CD4-positive, alpha-beta T cell treated with Interleukin-15 for 1 hour (primary cell): Measurements from ENCODE around the gene ARHGEF40.

Source experiments
- DNase-seq: peaks from one replicate; pipeline ENCODE4 v3.0.0-alpha.2; 2020

The ARHGEF40 gene

GRCh38 chr14:21060614-21061346 lies 9.3 kb upstream of the ARHGEF40 start:
- no peak for DNase-seq

GRCh38 chr14:21061347-21061668 lies 8.8 kb upstream of the ARHGEF40 start:
- DNase-seq: no peak

- DNase-seq: no peak
These were observed 6.6 kb upstream of the ARHGEF40 start for GRCh38 chr14:21063479-21063878.

- DNase-seq: no peak
These were observed 3.1 kb upstream of the ARHGEF40 start for GRCh38 chr14:21066882-21067502.

- peak; percentile 67 for DNase-seq
These were observed 1.4 kb upstream of the ARHGEF40 start for GRCh38 chr14:21068521-21069387.

- DNase-seq: no peak
These were observed 569 bp upstream of the ARHGEF40 start for GRCh38 chr14:21069388-21070082.

GRCh38 chr14:21070610-21071224 lies 613 bp downstream of the ARHGEF40 start:
- peak; percentile 49 for DNase-seq

- peak; percentile 81 for DNase-seq
These were observed 1.3 kb downstream of the ARHGEF40 start for GRCh38 chr14:21071225-21072030.

GRCh38 chr14:21072031-21072473 lies 1.9 kb downstream of the ARHGEF40 start:
- DNase-seq: peak; percentile 25

GRCh38 chr14:21072781-21073339 lies 2.8 kb downstream of the ARHGEF40 start:
- no peak for DNase-seq

- no peak for DNase-seq
These were observed 3.8 kb downstream of the ARHGEF40 start for GRCh38 chr14:21073921-21074320.

- no peak for DNase-seq
These were observed 4.5 kb downstream of the ARHGEF40 start for GRCh38 chr14:21074398-21075272.

- DNase-seq: no peak
These were observed 5.8 kb downstream of the ARHGEF40 start for GRCh38 chr14:21075719-21076437.

GRCh38 chr14:21077672-21078071 lies 7.6 kb downstream of the ARHGEF40 start:
- no peak for DNase-seq

- no peak for DNase-seq
These were observed 8.2 kb downstream of the ARHGEF40 start for GRCh38 chr14:21078287-21078686.

- no peak for DNase-seq
These were observed 8.6 kb downstream of the ARHGEF40 start for GRCh38 chr14:21078726-21079125.

- no peak for DNase-seq
These were observed 11.5 kb downstream of the ARHGEF40 start for GRCh38 chr14:21081521-21082142.

GRCh38 chr14:21083565-21084325 lies 13.6 kb downstream of the ARHGEF40 start:
- DNase-seq: no peak
